ENCODE data around the gene TAF11. TPM values are rescaled to one million over a fixed set of nuclear protein-coding genes. Genes with fewer than 3 reads are reported as not detected.
"Not testable (repeated sequence)": the region's sequence is repeated elsewhere in the genome, so short reads cannot be mapped to it uniquely, and the experiment has no call there.

Gene TAF11, protein sequence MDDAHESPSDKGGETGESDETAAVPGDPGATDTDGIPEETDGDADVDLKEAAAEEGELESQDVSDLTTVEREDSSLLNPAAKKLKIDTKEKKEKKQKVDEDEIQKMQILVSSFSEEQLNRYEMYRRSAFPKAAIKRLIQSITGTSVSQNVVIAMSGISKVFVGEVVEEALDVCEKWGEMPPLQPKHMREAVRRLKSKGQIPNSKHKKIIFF
- total RNA-seq = 10 to 100 TPM; 15.4 to 35.6 (median 19.3) TPM

DNA sequence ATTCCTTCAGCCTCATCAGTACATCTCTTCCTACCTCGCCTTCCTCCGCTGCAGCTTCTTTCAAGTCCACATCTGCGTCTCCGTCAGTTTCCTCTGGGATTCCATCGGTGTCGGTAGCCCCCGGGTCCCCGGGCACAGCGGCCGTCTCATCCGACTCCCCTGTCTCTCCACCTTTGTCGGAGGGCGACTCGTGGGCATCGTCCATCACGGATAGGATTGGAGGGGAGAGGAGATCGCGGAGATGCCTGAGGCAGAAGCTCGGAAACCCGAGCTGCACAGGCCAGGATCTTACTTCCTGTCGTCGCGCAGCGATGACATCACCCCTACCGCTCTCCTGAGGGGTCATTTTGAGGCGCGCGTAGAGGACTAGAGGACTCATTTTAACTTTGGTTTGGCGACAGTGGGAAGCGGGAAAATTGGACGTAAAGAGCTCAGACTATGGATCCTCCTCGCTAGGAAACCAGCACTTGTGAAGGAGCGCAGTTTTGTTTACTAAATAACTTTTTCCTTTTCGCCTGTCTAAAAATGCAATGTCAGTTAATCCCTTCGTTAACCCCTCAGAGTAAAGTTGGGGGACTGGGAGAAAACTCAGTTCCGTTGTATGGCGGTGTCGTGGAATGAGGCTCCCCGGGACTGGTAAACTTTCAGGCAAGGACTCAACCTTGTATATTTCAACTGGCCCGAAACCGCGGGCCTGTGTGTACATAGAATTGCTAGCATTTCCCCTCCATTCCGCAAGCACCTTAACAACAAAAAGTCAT lies at the start of gene TAF11:
Gene TAF11 (minus strand): TSS at position 290 of the 761 bp plus-strand sequence. CDS start 85 bp downstream, at position 205.
- TF ChIP-seq POLR2AphosphoS5 (IDR thresholded peaks at IDR 0.05) = peak; percentile 96 to 98
- TF ChIP-seq EP300 (IDR thresholded peaks at IDR 0.05) = peak in 1 of 4 donors; percentile 70
- TF ChIP-seq, protein P1, sequence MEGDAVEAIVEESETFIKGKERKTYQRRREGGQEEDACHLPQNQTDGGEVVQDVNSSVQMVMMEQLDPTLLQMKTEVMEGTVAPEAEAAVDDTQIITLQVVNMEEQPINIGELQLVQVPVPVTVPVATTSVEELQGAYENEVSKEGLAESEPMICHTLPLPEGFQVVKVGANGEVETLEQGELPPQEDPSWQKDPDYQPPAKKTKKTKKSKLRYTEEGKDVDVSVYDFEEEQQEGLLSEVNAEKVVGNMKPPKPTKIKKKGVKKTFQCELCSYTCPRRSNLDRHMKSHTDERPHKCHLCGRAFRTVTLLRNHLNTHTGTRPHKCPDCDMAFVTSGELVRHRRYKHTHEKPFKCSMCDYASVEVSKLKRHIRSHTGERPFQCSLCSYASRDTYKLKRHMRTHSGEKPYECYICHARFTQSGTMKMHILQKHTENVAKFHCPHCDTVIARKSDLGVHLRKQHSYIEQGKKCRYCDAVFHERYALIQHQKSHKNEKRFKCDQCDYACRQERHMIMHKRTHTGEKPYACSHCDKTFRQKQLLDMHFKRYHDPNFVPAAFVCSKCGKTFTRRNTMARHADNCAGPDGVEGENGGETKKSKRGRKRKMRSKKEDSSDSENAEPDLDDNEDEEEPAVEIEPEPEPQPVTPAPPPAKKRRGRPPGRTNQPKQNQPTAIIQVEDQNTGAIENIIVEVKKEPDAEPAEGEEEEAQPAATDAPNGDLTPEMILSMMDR (IDR thresholded peaks at IDR 0.05) = no peak
- TF ChIP-seq POLR2A (IDR thresholded peaks at IDR 0.05) = peak in 3 of 4 donors; percentile 51 to 83 (median 81)
- Histone ChIP-seq H3K27ac (peak within 1 kb of the TSS; percentile 86 to 93 (median 90)), H3K4me3 (peak within 1 kb of the TSS; percentile 87 to 94 (median 91)), H3K9me3 (no peaks in the 10 kb centered on the region), H3K4me1 (peaks cover 29 to 54% (median 32%) of the 10 kb centered on the region in 4 donors), H3K27me3 (no peaks in the 10 kb centered on the region), H3K36me3 (no peaks in the 10 kb centered on the region)
- DNase-seq (peak; percentile 87 to 95), ATAC-seq (ENCODE audit: low FRiP score in 2 of 2) (peak; percentile 96)
- 1% methylated on average over 23 to 37 of the region's 43 CpGs for WGBS, 2 donors

DNA sequence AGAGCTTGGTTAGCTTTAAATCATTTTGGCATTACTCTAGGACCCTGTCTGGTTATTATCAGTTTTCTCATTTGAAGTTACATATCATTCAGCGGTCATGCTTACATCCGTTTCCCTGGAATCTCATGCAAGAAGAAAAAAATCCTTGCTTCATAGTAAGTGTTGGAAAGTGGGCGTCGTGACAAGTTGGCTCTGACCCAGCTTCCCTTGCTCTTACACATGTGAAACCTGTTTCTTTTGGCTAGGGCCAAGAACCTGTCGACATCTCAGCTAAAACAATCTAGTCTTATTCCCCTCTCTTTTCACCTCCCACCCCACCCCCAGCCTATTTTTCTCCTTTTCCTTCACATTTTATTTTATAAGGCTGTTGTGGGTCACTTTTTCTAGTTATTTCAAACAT lies 46.7 kb upstream of the TAF11 start:
- no peak for ATAC-seq (ENCODE audit: low FRiP score in 2 of 2)
- WGBS, 2 donors = 19 to 22% methylated on average over 5 of the region's 5 CpGs
- peak in 1 of 2 donors; percentile 81 for DNase-seq

DNA sequence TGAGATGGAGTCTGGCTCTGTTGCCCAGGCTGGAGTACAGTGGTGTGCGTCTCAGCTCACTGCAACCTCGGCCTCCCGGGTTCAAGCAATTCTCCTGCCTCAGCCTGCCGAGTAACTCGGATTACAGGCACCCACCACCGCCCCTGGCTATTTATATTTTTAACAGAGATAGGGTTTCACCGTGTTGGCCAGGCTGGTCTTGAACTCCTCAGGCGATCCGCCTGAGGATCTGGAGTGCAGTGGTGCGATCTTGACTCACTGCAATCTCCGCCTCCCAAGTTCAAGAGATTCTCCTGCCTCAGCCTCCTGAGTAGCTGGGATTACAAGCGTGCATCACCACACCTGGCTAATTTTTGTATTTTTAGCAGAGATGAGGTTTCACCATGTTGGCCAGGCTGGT lies 44.4 kb upstream of the TAF11 start:
- not testable (repeated sequence) for H3K36me3 ChIP-seq; H3K9me3 ChIP-seq; ATAC-seq (ENCODE audit: low FRiP score in 2 of 2); H3K27ac ChIP-seq; H3K27me3 ChIP-seq; H3K4me3 ChIP-seq; DNase-seq
- 96 to 98% methylated on average over 12 of the region's 12 CpGs for WGBS, 2 donors
- H3K4me1 ChIP-seq = peaks cover 13 to 21% (median 15%) of the 10 kb centered on the region in 4 donors

More for the DNA sequence above, 46.7 kb upstream of the TAF11 start:
- Histone ChIP-seq H3K9me3 (no peaks in the 10 kb centered on the region), H3K36me3 (no peaks in the 10 kb centered on the region), H3K4me1 (peaks cover 23 to 35% (median 28%) of the 10 kb centered on the region in 4 donors), H3K27ac (no peak overlapping the region), H3K4me3 (no peak overlapping the region), H3K27me3 (no peaks in the 10 kb centered on the region)
- TF ChIP-seq, protein P1 (IDR thresholded peaks at IDR 0.05) = no peak
- no peak for TF ChIP-seq EP300 (IDR thresholded peaks at IDR 0.05)
- no peak for TF ChIP-seq POLR2A (IDR thresholded peaks at IDR 0.05)
- no peak for TF ChIP-seq POLR2AphosphoS5 (IDR thresholded peaks at IDR 0.05)

DNA sequence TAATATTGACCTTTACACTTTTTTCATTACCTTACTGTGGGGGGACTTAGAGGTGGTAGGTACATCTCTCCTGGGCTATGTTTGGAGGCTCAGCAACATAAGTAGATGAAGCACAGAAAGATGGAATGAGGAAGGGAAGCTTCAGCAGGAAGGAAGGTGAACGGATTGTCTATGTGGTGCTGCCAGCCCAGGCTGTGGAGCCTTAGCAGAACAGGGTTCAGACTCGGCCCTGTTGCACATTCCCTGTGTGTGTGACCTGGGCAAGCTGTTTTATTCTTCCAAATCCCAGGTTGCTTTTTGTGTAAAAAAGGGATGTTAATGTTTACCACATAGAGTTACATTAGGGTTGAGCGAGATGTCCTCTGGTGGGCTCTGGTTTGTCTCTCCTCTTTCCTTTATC lies 42.4 kb upstream of the TAF11 start:
- Histone ChIP-seq H3K4me3 (no peak overlapping the region), H3K4me1 (peaks cover 13 to 20% (median 13%) of the 10 kb centered on the region in 4 donors), H3K27me3 (no peaks in the 10 kb centered on the region), H3K36me3 (no peaks in the 10 kb centered on the region), H3K27ac (no peak overlapping the region), H3K9me3 (no peaks in the 10 kb centered on the region)
- TF ChIP-seq, protein P1 (IDR thresholded peaks at IDR 0.05) = no peak
- TF ChIP-seq POLR2AphosphoS5 (IDR thresholded peaks at IDR 0.05) (no peak), EP300 (IDR thresholded peaks at IDR 0.05) (no peak), POLR2A (IDR thresholded peaks at IDR 0.05) (no peak)
- no peak for ATAC-seq (ENCODE audit: low FRiP score in 2 of 2)
- no peak for DNase-seq
- WGBS, 2 donors = 57 to 78% methylated on average over 3 of the region's 3 CpGs

DNA sequence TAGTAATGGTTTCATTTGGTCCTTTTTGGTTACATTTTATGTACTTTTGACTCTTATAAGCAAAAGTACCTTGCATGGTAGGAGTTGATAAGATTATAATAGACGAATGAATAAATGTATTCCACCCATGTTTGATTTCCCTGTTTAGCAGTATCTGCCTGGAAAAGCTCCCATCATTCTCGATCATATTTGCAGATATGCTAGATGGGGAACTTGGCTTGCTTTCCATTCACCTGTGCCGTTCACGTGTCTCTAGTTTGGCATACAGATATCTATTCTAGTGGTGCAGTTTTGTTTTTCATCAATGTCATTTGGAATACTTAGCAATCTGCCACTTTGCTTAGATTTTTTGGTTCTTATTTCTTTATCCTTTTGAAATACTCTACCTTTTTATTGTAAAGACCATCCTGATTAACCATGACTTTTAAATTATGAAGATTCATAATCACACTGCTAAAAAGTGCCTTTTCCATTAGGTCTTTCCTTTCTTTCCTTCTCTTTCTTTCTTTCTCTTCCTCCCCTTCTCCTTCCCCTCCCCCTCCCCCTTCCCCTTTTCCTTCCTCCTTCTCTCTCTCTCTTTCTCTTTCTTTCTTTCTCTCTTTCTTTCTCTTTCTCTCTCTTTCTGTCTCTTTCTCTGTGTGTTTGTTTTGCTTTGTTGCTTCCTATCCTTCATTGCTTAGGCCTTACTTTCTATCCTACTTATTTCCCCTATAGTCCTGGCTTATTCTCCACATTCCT lies 41.6 kb upstream of the TAF11 start:
- no peak overlapping the region for H3K4me3 ChIP-seq
- WGBS, 2 donors = 68 to 71% methylated on average over 4 of the region's 4 CpGs
- DNase-seq = no peak
- no peaks in the 10 kb centered on the region for H3K36me3 ChIP-seq
- H3K9me3 ChIP-seq = no peaks in the 10 kb centered on the region
- no peak overlapping the region for H3K27ac ChIP-seq
- H3K27me3 ChIP-seq = no peaks in the 10 kb centered on the region
- no peak for ATAC-seq (ENCODE audit: low FRiP score in 2 of 2)
- peaks cover 4 to 14% (median 5%) of the 10 kb centered on the region in 4 donors for H3K4me1 ChIP-seq
- TF ChIP-seq POLR2AphosphoS5 (IDR thresholded peaks at IDR 0.05) (no peak), POLR2A (IDR thresholded peaks at IDR 0.05) (no peak), EP300 (IDR thresholded peaks at IDR 0.05) (no peak)
- TF ChIP-seq, protein P1 (IDR thresholded peaks at IDR 0.05) = no peak

Measured in upper lobe of left lung (tissue), 6 donors.